HG03558 (cell line): ENCODE data around the gene CSMD2.

Source experiments
- ATAC-seq: cut with Tn5 transposase; IDR thresholded peaks from one replicate; pipeline ENCODE4 v1.9.1; 2021; ENCODE audit warnings: moderate number of reproducible peaks; ENCODE audit not compliant: unreplicated experiment; ENCODE audit errors: extremely low read depth

CSMD2 gene

DNA sequence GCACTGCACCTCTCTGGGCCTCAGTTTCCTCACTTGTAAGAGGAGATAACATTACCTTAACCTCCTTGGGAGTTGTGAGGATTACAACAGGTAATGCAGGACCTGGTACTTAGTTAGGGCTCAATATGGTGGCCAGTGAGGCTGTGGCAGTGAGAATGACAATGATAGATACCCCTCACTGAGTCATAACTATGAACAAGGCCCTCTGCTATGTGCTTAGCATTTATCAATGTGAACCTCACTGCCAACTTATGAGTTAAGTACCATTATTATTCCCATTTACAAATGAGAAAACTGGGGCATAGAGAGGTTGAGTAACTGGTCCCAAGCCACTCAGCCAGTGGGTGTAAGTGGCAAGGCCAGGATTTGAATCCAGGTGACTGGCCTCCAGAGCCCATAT lies 236.8 kb downstream of the CSMD2 start:
- ATAC-seq, result no peak

DNA sequence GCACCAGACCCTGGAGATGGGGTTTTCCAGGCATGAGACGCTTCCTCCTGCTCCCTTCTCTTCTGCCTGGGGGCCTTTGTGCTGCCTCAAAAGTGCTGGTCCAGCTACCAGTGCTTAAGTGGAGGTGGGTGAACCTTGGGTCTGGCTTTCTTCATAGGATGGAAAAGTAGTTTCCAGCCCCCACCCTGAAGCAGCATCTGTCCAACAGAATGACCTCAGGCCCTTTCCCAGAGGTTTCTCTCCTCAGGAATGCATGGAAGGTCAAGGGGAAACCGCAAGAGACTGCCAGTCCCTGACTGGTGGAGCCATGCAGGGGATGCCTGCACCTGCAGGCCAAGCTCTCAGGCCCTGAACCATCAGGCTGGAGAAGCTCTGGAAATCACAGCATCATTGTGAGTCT lies 237.3 kb downstream of the CSMD2 start:
- ATAC-seq, result no peak

DNA sequence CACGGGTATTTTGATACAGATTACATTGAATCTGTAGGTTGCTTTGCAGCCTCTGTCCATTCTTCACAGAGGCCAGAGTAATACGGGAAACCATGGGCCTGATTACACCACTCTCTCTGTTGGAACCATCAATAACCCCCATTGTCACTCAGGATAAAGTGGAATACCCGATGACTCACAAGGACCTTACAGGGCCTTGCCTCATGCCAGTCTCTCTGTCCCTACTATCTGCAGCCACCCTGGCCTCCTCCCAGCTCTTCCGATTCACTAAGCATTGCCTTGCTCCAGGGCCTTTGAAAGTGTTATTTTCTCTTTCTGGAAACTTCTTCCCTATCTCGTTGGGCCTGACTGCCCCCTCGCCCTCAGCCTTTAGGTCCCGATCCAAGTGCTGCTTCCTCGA lies 239.4 kb downstream of the CSMD2 start:
- no peak for ATAC-seq

DNA sequence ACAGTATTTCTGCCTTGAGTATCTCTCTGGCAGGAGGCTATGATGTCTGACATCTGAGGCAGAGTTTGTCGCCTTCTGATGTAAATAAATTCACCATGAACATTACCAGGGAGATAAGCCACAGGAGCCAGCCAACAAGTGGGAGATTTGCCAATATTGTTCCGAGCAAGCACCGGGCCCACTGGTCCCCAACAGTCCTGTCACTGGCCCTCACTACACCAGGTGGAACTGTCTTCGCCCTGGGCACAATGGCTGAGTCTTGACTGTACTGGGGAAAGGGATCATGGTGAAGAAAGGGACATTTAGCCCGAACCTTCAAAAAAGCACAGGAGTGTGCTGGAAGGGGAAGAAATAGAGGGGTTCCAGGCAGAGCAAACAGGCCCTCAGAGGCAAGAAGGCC lies 243.7 kb downstream of the CSMD2 start:
- no peak for ATAC-seq

DNA sequence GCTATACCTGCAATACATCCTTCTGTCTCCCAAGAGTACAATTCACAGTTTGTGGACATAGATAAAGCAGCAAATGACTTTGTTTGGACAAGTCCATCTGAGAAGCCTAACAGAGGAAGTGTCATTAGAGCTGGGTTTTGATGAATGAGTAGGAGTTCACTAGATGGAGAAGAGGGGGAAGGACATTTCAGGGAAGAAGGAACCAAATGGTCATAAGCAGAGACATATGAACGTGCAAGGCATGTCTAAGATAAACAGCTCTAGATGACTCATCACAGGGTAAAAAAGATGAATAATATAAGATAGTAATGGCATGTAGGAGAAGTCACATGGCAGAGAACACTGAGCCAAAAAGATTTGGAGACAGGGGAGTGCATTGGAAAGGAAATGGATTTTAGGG lies 246.7 kb downstream of the CSMD2 start:
- ATAC-seq, result no peak

DNA sequence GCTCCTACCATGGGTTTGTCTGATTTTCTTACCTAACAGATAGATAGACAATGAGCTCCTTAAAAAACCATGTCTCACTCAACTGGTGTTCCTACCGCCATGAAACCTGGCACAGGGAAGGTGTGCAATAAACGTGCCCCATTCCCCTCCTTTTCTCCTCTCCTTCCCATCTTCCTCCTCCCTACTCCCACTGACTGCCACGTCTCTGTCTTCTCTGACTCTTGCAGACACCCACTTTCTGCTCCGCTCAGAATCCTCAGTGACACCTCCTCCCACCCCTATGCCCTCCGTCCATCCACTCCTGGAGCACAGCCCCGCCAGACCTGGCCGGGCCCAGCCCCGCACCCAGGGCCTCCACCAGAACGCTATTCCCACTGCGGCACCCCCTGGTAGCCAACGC lies 248.2 kb downstream of the CSMD2 start:
- no peak for ATAC-seq

DNA sequence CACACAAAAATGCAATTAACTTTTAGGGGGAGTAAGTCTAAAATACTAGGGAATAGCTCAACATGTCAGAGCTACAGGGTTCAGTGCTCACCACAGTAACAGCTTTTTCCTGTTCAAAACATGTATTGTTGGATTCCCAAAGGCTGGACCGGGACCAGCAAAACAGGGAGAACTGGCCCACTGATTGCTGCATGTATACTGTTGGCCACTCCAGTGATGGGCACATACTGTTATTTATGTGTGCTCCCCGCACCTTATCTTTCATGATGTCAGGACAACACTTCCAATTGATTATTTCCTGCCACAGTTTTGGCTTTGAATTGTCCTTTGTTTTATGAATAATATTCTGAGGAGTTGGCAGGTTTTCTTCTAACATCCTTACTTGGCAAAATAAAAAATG lies 250.5 kb downstream of the CSMD2 start:
- no peak for ATAC-seq

DNA sequence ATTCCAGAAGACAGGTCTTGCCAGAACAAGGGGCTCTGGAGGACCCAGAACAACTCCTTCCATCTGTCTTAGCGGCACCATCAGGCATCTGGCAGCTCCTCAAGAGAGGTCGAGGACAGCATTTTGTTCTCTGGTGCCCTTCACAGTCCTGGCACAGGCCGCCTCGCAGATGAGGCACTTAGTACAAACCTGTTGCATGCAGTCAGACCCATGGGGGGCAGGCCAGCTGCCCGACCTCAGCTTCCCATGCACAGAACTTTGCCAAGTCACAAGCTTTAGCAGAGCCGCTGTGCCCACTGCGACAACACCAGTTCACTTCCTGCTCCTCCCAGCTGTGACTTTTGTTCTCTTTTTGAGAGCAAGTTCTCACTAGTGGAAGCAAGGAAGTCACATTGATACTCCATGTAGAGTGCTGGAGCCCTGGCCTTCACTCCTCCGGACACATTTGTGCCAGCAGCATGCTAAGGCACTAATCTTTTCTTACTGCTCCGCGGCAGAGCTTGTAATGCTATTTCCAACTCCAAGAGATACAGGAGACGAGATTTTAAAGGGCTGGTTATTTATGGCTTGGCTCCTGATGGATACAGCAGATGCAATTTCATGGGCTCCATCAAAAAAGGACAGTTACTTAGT lies 256.6 kb downstream of the CSMD2 start:
- no peak for ATAC-seq

DNA sequence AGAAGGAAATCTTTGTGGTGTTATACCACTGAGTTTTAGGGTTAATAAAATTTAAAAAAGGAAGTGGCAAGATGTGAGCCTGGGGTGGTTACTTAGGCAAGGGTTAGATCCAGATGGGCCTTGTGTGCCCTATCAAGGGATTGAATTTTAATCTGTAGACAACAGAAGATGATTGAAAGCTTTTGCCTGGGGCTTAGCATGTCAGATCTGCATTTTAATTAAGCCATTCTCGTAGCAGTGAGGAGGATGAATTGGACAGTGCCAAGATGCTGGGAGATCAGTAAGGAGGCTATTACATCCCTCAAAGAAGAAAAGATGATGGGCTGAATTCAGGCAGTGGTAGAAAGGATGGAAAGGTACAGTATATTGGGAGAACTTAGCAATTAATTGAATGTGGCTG lies 258.9 kb downstream of the CSMD2 start:
- ATAC-seq, result no peak

DNA sequence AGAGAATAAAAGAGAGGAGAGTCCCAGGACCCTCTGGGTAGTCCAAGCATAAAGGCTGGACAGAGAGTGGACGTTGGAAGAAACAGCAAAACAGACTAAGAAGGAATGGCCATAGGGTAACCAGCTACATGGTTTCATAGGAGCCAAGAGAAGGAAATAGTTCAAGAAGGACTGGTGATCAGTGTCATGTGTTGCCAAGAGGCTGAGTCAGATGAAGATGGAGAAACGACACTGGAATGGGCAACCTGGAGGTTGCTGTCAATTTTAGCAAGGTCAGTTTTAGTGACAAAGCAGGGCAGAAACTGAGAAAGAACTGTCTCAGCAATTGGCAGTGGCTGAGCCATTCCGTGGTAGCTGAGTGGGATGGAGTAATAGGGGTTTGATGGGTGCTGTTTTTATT lies 259.8 kb downstream of the CSMD2 start:
- no peak for ATAC-seq

DNA sequence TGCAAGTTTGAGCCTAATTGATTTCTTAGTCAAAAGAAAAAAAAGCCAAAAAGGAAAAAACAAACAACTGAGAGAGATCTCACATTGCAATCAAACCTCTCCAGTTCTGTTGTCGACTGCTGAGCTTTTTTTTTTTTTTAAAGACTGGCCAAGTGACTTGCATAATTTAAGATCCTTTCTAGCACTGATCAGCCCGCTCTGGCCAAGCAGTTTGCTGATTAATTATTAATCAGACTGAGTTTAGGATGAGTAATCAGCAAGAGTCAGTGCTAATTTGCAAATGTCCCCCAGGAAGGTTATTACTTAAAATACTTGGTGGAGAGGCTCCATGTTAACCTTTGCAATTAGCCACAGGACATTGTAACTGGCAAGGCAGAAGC lies 261.8 kb downstream of the CSMD2 start:
- ATAC-seq, result no peak

DNA sequence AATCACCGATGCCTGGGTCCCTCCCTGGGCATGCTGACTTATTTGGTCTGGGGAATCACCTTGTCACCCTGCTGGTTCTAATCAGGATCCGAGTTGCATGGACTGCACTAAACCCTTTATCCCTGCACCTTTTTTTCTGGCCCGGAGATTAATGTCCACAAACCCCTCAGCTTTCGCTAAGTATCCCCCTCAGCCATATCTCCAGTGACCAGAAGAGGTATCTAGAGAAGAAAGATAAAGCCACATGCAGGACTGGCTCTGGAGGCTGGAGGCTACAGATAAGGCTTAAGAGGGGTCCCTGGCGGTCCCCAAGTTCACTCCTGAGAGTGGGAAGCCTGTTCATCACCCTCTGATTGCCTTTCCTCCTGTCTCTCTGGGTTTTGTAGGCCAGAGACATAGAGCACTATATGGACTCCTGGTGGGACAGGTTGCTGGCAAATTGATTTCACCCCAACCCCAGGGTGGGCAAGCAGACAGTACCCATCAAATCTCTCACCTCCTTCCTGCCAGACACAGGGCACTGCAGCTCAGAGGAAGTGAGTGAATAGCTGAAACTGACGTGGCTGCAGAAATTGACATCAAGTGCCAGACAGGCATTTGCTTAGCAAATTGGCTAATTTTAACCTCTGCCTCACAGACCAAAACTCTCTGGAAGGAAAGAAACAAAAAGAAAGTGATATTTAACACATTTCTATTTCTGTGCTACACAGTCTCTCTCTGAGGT lies 262.4 kb downstream of the CSMD2 start:
- no peak for ATAC-seq

DNA sequence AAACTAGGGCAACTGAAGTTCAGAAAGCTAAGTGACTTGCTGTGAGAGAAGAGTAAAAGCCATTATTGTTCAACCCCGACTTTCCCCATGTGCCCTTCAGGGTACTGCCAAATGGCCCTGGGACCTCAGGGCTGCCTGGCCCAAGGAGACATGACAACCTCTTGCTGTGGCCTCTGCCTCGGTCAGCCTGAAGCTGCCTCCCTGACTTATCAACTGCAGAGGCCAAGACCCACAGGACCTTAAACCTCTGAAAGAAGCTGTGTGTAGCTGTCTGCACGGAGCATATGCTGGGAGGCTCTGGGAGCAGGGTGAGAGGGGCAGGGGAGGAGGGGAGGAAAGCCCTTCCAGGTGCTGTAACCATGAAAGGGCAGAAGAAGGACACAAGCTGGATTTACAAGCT lies 265.3 kb downstream of the CSMD2 start:
- ATAC-seq, result no peak

DNA sequence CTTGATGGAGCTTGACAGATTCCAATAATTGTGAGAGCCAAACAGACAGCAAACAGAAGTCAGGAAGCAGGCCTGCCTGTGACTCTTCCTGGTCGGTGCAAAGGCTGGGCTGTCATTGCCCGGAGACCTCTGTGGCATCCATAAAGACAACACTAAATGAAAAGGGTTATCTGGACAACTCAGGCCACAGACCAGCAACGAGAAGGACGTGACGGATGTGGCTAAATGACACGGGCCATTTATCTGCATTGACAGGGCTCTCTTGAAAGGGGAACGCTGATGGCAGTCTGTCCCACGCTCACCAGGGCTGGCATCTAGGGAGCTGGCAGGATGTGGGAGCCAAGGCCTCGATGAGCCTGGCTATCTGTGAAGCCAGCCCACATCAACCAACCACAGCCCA lies 266.1 kb downstream of the CSMD2 start:
- no peak for ATAC-seq

DNA sequence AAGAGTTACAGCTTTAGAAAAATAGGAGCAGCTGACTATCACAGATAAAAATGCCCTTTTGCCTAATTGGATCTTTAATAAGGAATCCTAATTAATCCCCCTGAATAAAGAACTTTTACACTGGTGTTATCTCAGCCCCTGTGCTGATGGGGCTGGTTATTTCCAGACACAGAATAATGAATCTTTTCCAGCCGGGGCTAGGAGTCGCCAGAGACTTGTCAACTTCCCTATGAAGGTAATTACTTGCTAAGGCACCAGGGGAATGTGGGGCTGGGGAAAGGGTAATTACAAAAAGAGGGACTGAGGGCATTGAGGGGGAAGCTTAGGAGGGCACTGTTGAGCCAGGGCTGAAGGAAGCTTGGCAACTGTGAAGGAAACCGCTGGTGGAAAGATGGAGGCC lies 266.6 kb downstream of the CSMD2 start:
- ATAC-seq, result no peak

DNA sequence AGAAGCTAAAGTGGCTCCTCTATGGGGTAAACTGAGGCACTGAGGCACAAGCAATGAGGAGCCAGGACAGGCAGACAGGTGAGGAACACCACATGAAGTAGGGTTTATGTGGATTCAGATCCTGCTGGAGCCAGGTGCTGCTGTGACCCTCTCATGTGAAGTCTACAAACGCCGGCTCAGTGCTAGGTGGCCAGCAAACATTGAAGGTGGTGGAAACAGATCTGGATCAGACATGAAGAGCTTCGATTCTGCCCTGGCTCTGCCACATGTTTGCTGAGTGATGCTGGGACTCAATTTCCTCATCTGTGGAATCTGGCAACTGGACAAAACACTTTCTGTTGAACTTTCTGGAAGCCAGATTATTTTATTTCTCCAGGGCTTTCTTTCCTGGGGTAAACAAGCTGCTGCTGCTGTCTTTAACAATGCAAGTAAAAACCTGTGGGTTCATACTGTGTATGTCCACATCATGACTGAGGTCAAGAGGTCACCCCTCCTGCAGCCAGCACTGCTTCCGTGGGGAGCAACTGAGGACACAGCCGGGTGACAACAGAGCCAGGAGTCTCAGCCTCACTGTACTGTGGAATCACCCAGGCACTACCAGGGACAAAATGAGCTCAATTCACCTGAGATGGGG lies 267.8 kb downstream of the CSMD2 start:
- no peak for ATAC-seq

DNA sequence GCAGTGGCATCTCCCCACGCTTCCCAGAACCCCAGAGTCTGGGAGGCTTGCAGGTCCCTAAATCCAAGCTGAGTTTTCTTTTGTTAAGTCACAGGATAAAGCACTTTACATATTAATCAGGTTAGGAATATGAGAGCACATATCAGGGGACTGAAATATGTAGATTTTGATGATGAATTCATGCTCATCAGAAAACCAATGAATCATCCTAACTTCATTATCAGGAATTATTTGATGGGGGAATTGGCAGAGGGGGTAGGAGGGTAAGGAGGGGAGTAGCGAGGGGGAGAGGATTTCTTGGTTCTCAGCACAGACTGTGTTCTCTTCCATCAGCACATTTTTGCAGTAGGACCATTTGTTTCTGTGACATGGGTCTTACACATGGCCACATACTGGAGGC lies 269.1 kb downstream of the CSMD2 start:
- ATAC-seq, result no peak

DNA sequence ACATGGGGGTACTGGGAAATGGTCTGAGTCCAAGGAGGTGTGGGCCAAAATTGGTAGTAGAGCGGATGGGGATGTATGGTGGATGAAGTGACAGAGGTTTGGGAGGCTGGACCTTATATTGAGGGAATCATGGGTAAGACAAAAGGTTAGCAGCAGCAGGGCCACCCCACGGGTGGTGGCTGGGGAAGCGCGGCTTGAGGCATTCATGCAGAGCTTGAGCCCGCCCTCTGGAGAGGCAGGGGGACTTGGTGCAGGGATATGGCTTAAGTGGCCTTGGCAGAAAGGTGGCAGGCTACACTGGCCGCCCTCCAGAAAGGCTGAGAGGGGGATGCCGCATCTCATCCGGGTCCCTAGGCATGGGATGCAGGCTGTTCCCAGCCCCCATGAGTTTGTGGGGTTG lies 269.6 kb downstream of the CSMD2 start:
- ATAC-seq, result no peak

DNA sequence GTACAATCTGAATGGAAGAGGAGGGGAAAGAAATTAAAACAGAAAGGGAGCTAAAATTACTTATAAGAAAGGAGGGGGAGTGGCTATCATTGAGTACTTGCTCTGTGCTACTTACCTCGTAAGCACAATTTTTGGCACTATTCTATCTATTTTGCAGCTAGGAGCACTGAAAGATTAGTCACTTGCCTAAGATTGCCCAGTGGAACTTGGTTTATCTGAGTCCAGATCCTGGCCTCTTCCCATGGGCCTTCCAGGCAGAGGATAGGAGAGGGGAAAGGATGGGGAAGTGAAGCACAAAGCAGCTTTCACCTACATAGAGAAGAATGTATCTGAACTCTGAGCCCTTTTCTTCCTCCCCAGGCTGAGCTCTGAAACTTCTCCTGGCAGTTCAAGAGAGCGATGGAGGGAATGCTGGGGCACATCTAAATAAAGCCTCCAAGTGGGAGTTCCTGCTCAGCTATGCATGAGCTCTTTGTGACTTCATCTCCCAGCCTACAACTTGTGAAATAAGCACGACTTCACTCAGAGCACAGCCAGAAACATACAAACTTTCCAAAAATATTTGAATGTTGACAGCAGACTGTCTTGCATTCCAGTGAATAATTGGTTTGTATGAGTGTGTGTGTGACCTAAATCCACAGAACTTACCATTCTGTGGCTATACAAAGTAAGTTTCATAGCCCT lies 271.7 kb downstream of the CSMD2 start:
- ATAC-seq, result no peak

DNA sequence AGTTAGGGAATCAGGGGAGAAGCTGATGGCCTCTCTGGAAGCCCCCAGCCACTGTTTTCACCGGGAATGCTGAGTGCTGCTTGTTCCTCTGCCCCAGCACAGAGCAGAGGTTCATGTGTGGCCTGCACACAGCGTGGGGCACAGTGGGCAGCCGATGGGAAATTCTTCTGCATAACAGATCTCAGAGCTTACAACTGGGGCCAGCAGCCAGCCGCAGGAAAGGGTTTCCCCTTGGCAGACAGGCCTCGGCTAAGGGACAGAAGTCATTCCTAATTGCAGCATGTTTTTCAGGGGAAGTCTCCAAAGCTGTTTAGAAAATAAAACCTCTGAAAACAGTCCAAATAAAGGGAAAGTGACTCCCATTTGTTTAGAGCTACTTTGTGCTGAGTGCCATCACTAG lies 278.5 kb downstream of the CSMD2 start:
- ATAC-seq, result no peak

DNA sequence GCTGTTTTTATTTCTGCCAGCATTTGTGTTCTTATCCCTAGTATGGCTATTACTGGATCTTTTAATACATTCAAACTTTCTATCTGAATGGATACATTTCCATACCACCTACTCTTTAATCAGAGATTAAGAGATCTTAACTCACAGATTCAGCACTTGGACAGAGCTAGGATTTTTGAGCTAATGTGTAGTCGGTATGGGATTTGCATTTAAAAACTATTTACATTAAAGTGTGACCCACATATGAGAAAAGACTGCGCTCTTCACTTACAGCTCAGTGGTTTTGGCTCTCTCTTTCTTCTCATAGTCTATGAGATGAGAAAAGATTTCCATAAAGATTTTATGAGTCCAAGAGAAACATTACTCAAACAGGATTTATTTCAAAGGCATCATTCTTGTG lies 284.7 kb downstream of the CSMD2 start:
- no peak for ATAC-seq
